Epithelial cell of prostate (primary cell): ENCODE results near the gene KRTAP5-11.
"Not testable (repeated sequence)": the region's sequence is repeated elsewhere in the genome, so short reads cannot be mapped to it uniquely, and the experiment has no call there.

ENCODE experiments used
- DNase-seq: peaks from one replicate; pipeline ENCODE4 v3.0.0-alpha.2; 2011; ENCODE audit warnings: low read depth, low spot score
- H3K27ac ChIP-seq: fragments of 450-650 bp; 2 replicates; pipeline ENCODE4 v1.5.1; 2017; ENCODE audit warnings: mild to moderate bottlenecking

The KRTAP5-11 gene

GRCh38 chr11:71582309-71582895 lies at the start of gene KRTAP5-11:
TSS of gene KRTAP5-11 (minus strand) at chr11:71582875. CDS start at chr11:71582837, 38 bp downstream.
- H3K27ac ChIP-seq, result no peak within 1 kb of the TSS
- no peak for DNase-seq

GRCh38 chr11:71631551-71631950 lies 48.9 kb upstream of the KRTAP5-11 start:
- not testable (repeated sequence) for H3K27ac ChIP-seq, DNase-seq

GRCh38 chr11:71630071-71630470 lies 47.4 kb upstream of the KRTAP5-11 start:
- not testable (repeated sequence) for DNase-seq, H3K27ac ChIP-seq

GRCh38 chr11:71628943-71629342 lies 46.3 kb upstream of the KRTAP5-11 start:
- not testable (repeated sequence) for DNase-seq, H3K27ac ChIP-seq

- H3K27ac ChIP-seq, DNase-seq: not testable (repeated sequence)
Measured at GRCh38 chr11:71623226-71623625, 40.6 kb upstream of the KRTAP5-11 start.

- DNase-seq, H3K27ac ChIP-seq: not testable (repeated sequence)
Measured at GRCh38 chr11:71622561-71622960, 39.9 kb upstream of the KRTAP5-11 start.

- H3K27ac ChIP-seq, result not testable (repeated sequence)
- DNase-seq, result peak; percentile 87
Measured at GRCh38 chr11:71615003-71615402, 32.3 kb upstream of the KRTAP5-11 start.

GRCh38 chr11:71614366-71614917 lies 31.8 kb upstream of the KRTAP5-11 start:
- H3K27ac ChIP-seq, DNase-seq: not testable (repeated sequence)

- H3K27ac ChIP-seq, DNase-seq: not testable (repeated sequence)
Measured at GRCh38 chr11:71613931-71614330, 31.3 kb upstream of the KRTAP5-11 start.

- not testable (repeated sequence) for DNase-seq, H3K27ac ChIP-seq
Measured at GRCh38 chr11:71611218-71611910, 28.7 kb upstream of the KRTAP5-11 start.

- not testable (repeated sequence) for DNase-seq, H3K27ac ChIP-seq
Measured at GRCh38 chr11:71608272-71608671, 25.6 kb upstream of the KRTAP5-11 start.

GRCh38 chr11:71607520-71608216 lies 25.0 kb upstream of the KRTAP5-11 start:
- not testable (repeated sequence) for DNase-seq

GRCh38 chr11:71606853-71607519 lies 24.3 kb upstream of the KRTAP5-11 start:
- DNase-seq, H3K27ac ChIP-seq: not testable (repeated sequence)

More at GRCh38 chr11:71607520-71608216, 25.0 kb upstream of the KRTAP5-11 start:
- not testable (repeated sequence) for H3K27ac ChIP-seq

GRCh38 chr11:71604798-71605488 lies 22.3 kb upstream of the KRTAP5-11 start:
- not testable (repeated sequence) for DNase-seq, H3K27ac ChIP-seq

- not testable (repeated sequence) for H3K27ac ChIP-seq, DNase-seq
Measured at GRCh38 chr11:71603221-71603620, 20.5 kb upstream of the KRTAP5-11 start.

- not testable (repeated sequence) for DNase-seq, H3K27ac ChIP-seq
Measured at GRCh38 chr11:71589546-71589920, 6.9 kb upstream of the KRTAP5-11 start.

- DNase-seq, result not testable (repeated sequence)
Measured at GRCh38 chr11:71588822-71589545, 6.3 kb upstream of the KRTAP5-11 start.

GRCh38 chr11:71588314-71588713 lies 5.6 kb upstream of the KRTAP5-11 start:
- not testable (repeated sequence) for H3K27ac ChIP-seq, DNase-seq

More at GRCh38 chr11:71588822-71589545, 6.3 kb upstream of the KRTAP5-11 start:
- not testable (repeated sequence) for H3K27ac ChIP-seq

- not testable (repeated sequence) for H3K27ac ChIP-seq, DNase-seq
Measured at GRCh38 chr11:71585673-71586072, 3.0 kb upstream of the KRTAP5-11 start.
